Measurements from ENCODE around the gene EFHC1. TPM values are rescaled to one million over a fixed set of nuclear protein-coding genes. Genes with fewer than 3 reads are reported as not detected.

The EFHC1 gene
- total and polyA plus RNA-seq, 2 of the 13 experiments (the other 11 are each of a cell fraction or from before 2014, with no cell fraction given) = 23.4 to 29.5 TPM

DNA sequence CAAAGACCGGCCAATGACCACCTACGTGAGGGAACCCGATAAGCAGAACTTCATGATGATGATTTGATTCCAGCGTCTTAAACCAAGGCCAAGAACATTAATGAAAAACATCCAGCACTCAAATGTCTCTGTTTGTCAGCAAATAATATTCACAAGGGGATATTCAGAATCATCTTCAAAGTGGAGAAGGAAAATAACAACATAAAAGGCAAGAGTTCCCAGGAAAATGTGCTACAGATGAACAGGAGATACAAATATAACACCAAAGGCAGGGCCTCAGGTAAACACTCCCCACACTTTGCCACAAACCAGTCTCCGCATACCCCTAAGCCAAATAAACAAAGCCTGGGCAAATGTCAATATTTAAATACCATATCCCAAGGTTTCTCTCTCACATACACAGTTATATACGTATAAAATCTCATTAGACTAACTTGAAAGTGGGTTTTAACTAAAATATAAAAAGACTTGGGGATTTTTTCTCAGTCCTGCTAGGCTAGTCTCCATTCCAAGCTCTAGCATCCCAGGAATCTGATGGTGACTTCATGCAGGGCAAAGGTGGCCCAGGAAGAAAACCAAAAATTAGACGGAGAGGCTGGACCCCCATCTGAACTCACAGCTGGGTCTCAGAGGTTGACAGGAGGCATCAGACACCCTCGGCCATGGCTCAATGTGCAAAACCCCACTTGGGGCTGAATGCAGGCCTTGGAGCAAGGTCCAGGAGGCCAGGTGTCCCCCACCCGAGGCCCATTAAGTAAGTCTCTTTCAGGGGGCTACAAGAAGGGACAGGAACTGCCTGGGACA, 124.7 kb downstream of the EFHC1 start (continued):
- TF ChIP-seq ZNF629 (CRISPR knock-in tag; conservative IDR thresholded peaks at IDR 0.05) (no peak; the same call in 1 of the 2 replicates), ZNF703 (CRISPR knock-in tag; IDR thresholded peaks at IDR 0.05; ENCODE audit: borderline replicate concordance) (no peak), FOXJ3 (CRISPR knock-in tag; IDR thresholded peaks at IDR 0.05; ENCODE audit: borderline replicate concordance) (no peak; the same call in 1 of the 2 replicates), SMAD9 (CRISPR knock-in tag; IDR thresholded peaks at IDR 0.05) (no peak), SOX5 (CRISPR knock-in tag; IDR thresholded peaks at IDR 0.05; ENCODE audit: borderline replicate concordance) (peak; percentile 65; the same call in 1 of the 2 replicates)

DNA sequence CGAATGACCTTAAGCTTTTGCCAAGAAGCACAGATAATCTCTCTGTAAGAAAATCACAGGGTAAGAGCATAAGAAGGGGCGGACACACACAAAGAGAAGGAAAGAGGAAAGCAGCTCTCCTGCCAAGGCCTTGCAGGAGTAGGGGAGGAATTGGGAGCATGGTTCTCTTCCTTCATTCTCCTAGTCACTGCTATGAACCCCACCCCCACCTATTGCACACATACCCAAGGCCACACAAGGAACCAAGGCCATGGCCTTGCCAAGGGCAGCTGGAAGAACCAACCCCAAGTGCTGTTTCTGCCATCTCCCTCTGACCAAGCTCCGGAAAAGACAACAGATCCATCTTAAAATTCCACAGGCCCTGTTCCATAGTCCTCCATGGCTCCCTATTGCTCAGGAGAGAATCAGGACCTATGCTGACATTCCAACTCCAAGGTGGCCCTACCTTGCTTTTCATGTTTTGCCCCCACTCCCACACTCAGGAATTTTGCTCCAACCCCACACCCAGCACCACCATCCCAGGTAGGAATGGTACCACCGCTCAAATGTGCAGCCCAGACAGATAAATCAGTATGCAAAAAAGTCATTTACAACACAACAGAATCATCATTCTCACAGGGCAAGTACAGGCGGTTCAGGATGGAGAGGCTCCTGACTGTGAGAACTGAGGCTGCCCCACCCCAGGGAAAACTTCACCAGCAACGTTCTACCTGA, 125.4 kb downstream of the EFHC1 start:
- Histone ChIP-seq H3K9me3 (ENCODE audit: low read length) (no peaks in the 10 kb centered on the region), H3K79me2 (ENCODE audit: insufficient read depth, low read length) (peaks cover 85% of the 10 kb centered on the region), H2AFZ (ENCODE audit: low read length) (no peak overlapping the region), H3K36me3 (replicated peaks in 1 of 2; ENCODE audit: control insufficient read depth in 1 of 2, insufficient read depth in 2 of 2, low read length in 2 of 2) (peaks cover 8 to 22% of the 10 kb centered on the region in 2 experiments), H4K20me1 (ENCODE audit: insufficient read depth, low read length) (no peaks in the 10 kb centered on the region), H3K4me1 (ENCODE audit: insufficient read depth, low read length) (peaks cover 100% of the 10 kb centered on the region), H3K27ac (ENCODE audit: extremely low read length, insufficient read depth, low read length) (peak overlapping the region; percentile 77), H3K27me3 (ENCODE audit: control insufficient read depth in 1 of 2, insufficient read depth in 2 of 2, low read length in 2 of 2) (no peaks in the 10 kb centered on the region), H3K4me3 (replicated peaks in 1 of 3; ENCODE audit: insufficient read depth in 1 of 3, low read depth in 2 of 3, low read length in 3 of 3) (peak overlapping the region in 2 of 3 experiments; percentile 30 to 31; a peak in 3 of 6 replicates), H3K4me2 (ENCODE audit: low read depth, low read length) (peak overlapping the region; percentile 77), H3K9ac (ENCODE audit: insufficient read depth, low read depth, low read length) (peak overlapping the region; percentile 55)
- CTCF ChIA-PET (ENCODE audit: low intra/inter-chr PET ratio, low total read pairs) = no interaction called here
- FAIRE-seq = no peak
- POLR2A ChIA-PET = interaction anchor here (0.6 to 4.3 kb wide), 14 partner anchors 11 to 156 kb away, joined by 3 to 36 read pairs (median 8); partner anchors contain the start of genes EFHC1 and TRAM2
- 66% methylated on average over 6 of the region's 6 CpGs for WGBS (ENCODE audit: low lambda C conversion rate)
- peak; percentile 1 for ATAC-seq
- in situ Hi-C loops (cut with HindIII; ENCODE audit: extremely low pct_ligation_motif_present, low pct_unique_long_range_greater_than_20kb) (no loop called here), intact Hi-C loops (cut with micrococcal nuclease; ENCODE audit: unreplicated experiment) (loop anchor here (2.0 kb wide), 2 partner anchors 31 to 45 kb away; partner anchors contain the start of gene TRAM2)
- no TSS peak for BruUV-seq (replicated peaks)
- peak; percentile 35 for DNase-seq (ENCODE audit: low spot score)
- no peak for TF ChIP-seq AGO2 (optimal IDR thresholded peaks at IDR 0.05; ENCODE audit: low read depth, low read length)
- TF ChIP-seq PHB2 (IDR thresholded peaks at IDR 0.05; ENCODE audit: partially characterized antibody) = no peak
- TF ChIP-seq, protein P1, sequence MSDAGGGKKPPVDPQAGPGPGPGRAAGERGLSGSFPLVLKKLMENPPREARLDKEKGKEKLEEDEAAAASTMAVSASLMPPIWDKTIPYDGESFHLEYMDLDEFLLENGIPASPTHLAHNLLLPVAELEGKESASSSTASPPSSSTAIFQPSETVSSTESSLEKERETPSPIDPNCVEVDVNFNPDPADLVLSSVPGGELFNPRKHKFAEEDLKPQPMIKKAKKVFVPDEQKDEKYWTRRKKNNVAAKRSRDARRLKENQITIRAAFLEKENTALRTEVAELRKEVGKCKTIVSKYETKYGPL (CRISPR knock-in tag; IDR thresholded peaks at IDR 0.05) = no peak
- TF ChIP-seq, protein P2, sequence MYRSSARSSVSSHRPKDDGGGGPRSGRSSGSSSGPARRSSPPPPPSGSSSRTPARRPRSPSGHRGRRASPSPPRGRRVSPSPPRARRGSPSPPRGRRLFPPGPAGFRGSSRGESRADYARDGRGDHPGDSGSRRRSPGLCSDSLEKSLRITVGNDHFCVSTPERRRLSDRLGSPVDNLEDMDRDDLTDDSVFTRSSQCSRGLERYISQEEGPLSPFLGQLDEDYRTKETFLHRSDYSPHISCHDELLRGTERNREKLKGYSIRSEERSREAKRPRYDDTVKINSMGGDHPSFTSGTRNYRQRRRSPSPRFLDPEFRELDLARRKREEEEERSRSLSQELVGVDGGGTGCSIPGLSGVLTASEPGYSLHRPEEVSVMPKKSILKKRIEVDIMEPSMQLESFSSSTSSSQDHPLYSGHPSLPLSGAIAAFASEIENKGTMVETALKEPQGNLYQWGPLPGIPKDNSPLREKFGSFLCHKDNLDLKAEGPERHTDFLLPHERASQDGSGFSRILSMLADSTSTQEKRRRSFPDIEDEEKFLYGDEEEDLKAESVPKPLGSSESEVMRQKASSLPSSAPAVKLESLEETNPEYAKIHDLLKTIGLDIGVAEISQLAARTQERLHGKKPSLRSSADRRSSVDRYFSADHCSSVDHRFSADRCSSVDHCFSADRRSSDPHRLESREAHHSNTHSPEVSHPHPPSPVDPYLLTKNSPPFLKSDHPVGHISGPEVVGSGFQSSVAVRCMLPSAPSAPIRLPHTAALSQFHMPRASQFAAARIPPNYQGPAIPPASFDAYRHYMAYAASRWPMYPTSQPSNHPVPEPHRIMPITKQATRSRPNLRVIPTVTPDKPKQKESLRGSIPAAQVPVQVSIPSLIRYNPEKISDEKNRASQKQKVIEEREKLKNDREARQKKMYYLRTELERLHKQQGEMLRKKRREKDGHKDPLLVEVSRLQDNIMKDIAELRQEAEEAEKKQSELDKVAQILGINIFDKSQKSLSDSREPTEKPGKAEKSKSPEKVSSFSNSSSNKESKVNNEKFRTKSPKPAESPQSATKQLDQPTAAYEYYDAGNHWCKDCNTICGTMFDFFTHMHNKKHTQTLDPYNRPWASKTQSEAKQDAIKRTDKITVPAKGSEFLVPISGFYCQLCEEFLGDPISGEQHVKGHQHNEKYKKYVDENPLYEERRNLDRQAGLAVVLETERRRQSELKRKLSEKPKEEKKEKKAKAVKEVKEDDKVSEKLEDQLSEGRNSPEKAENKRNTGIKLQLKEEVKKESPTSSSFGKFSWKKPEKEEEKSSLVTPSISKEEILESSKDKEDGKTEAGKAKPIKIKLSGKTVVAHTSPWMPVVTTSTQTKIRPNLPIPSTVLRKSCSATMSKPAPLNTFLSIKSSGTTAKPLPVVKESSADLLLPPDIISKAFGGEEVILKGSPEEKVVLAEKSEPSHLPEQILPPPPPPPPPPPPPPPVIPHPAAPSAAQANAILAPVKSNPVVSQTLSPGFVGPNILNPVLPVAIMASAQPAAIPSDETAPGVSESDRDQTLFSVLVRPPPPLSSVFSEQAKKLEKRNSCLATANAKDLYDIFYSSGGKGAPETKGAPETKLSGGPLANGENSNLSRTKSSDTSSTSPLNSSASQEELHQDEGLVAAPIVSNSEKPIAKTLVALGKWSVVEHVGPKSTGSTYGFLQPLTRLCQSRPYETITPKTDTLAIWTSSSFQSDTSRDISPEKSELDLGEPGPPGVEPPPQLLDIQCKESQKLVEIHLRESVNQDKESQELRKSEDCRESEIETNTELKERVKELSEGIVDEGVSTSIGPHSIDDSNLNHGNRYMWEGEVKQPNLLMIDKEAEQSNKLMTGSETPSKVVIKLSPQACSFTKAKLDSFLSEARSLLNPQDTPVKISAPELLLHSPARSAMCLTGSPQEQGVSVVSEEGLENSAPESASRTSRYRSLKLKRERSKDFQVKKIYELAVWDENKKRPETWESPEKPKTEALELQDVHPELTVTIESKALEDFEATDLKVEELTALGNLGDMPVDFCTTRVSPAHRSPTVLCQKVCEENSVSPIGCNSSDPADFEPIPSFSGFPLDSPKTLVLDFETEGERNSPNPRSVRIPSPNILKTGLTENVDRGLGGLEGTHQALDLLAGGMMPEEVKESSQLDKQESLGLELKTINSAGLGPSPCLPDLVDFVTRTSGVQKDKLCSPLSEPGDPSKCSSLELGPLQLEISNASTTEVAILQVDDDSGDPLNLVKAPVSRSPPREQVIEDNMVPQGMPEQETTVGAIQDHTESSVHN (CRISPR knock-in tag; IDR thresholded peaks at IDR 0.05) = no peak
- no peak for TF ChIP-seq SMAD9 (CRISPR knock-in tag; IDR thresholded peaks at IDR 0.05)
- no peak for TF ChIP-seq MED13 (CRISPR knock-in tag; IDR thresholded peaks at IDR 0.05)
